Measurements from ENCODE around the gene VENTX. TPM values are rescaled to one million over a fixed set of nuclear protein-coding genes. Genes with fewer than 3 reads are reported as not detected.

The VENTX gene
- total RNA-seq, 1 experiment from 2014 or later = not detected

DNA sequence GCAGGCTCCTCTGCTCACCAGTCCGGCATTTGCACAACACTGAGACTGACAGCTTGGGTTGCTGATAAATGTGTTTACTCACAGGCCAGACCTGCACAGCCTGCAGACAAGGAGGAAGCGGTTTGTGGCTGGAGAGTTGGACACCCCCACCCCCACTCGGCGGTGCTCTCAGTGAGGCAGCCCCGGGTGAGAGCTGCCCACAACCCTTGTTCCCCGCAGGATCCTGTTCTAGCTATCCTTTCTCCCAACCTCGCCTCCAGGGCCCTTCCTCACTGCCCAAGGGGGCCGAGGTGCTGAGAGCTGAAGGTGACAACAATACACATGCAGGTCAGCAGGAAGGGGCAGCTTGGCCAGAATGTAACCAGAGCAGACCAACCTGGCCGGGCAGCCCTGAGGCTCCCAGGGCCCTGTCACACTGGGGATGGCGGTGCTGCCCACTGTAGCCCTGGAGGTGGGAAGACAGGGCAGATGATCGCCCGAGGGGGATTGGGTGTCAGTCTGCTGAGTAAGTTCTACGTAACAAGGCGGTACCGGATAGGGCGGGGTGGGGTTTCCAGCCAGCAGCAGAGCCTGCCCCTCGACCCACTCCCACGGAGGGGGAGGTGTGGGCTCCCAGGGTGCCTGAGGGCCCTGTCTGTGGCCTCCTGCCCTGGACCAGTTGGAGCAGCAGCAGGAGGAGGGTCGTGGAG is 41.1 kb downstream of the VENTX start:
- H4K20me1 ChIP-seq (ENCODE audit: insufficient read depth) = no peaks in the 10 kb centered on the region
- no peaks in the 10 kb centered on the region for H3K9me3 ChIP-seq (ENCODE audit: control insufficient read depth in 1 of 2, insufficient read depth in 1 of 2, low read depth in 1 of 2, low read length in 2 of 2)
- no peaks in the 10 kb centered on the region for H3K79me2 ChIP-seq (ENCODE audit: insufficient read depth, low read length)
- no peak overlapping the region for H3K4me3 ChIP-seq (replicated peaks in 1 of 2; ENCODE audit: low read depth in 1 of 2, low read length in 2 of 2)
- ChIA-PET RAD21 (ENCODE audit: low non-redundant PET in 1 of 2, low total read pairs in 2 of 2, uncharacterized antibody in 2 of 2, unreplicated experiment in 2 of 2) (no interaction called here), POLR2A (no interaction called here), CTCF (no interaction called here)
- DNase-seq (ENCODE audit: low read depth, low spot score) (no peak), ATAC-seq (no peak)
- intact Hi-C loops (cut with micrococcal nuclease) = no loop called here
- no peaks in the 10 kb centered on the region for H3K4me1 ChIP-seq (ENCODE audit: control insufficient read depth in 1 of 2, insufficient read depth in 2 of 2, low read length in 2 of 2)
- BruUV-seq (replicated peaks) = no TSS peak
- H3K36me3 ChIP-seq (ENCODE audit: control insufficient read depth in 1 of 2, insufficient read depth in 2 of 2, low read length in 2 of 2) = no peaks in the 10 kb centered on the region
- no peaks in the 10 kb centered on the region for H3K27me3 ChIP-seq (ENCODE audit: insufficient read depth, low read length)
- no peaks in the 10 kb centered on the region for H3K9me2 ChIP-seq (ENCODE audit: insufficient read depth)
- TF ChIP-seq ELF1 (IDR thresholded peaks at IDR 0.05; ENCODE audit: borderline replicate concordance, low read depth) (no peak), YY1 (IDR thresholded peaks at IDR 0.05; ENCODE audit: extremely low read depth, insufficient replicate concordance, low read depth, low read length) (no peak), CTCF (IDR thresholded peaks at IDR 0.05 in 2 of 3, conservative IDR thresholded peaks at IDR 0.05 in 1 of 3; ENCODE audit: borderline replicate concordance in 1 of 3, insufficient read depth in 1 of 3, low read depth in 2 of 3, low read length in 2 of 3) (no peak), ZNF274 (IDR thresholded peaks at IDR 0.05; ENCODE audit: low read depth, low read length) (no peak), SIN3A (IDR thresholded peaks at IDR 0.05; ENCODE audit: low read depth) (no peak), RAD21 (IDR thresholded peaks at IDR 0.05; ENCODE audit: low read depth) (no peak)
- H3K27ac ChIP-seq (ENCODE audit: low read depth, low read length) = no peak overlapping the region
- no peak overlapping the region for H2AFZ ChIP-seq (ENCODE audit: low read depth, low read length, poor library complexity, severe bottlenecking)
- H3K9ac ChIP-seq (ENCODE audit: low read length) = no peak overlapping the region
- no peak overlapping the region for H3K4me2 ChIP-seq (ENCODE audit: low read length)

Measured in HCT116 (cell line).